Tibial nerve (tissue), 4 donors: Measurements from ENCODE around the gene CORO2B.

Experiments
- CTCF ChIP-seq, 5 experiments: fragments of 200-600 bp in 3 of 5; fragments of 450-650 bp in 2 of 5; sonication (generic) in 3 of 5; IDR thresholded peaks; one replicate each; pipeline ENCODE4 v1.5.1; 2016 to 2019; ENCODE audit warnings: antibody characterized with exemption in 5 of 5, mild to moderate bottlenecking in 3 of 5, moderate library complexity in 2 of 5
- EP300 ChIP-seq, 2 donors: sonication (generic); formaldehyde crosslinking; IDR thresholded peaks; one replicate each; pipeline ENCODE4 v1.6.1; 2017; ENCODE audit warnings: antibody characterized with exemption in 2 of 2, mild to moderate bottlenecking in 1 of 2

GRCh38 chr15:68699881-68700454 lies 121.2 kb downstream of the CORO2B start:
- TF ChIP-seq CTCF (IDR thresholded peaks at IDR 0.05) (no peak), EP300 (IDR thresholded peaks at IDR 0.05) (no peak)
